HepG2 (cell line): ENCODE results near the gene PLA1A. TPM values are rescaled to one million over a fixed set of nuclear protein-coding genes. Genes with fewer than 3 reads are reported as not detected.

Experiments used
- AGO2 ChIP-seq: fragments of 200-400 bp; formaldehyde crosslinking; optimal IDR thresholded peaks from 2 replicates; pipeline ENCODE3; 2017; ENCODE audit warnings: mild to moderate bottlenecking, low read depth, low read length, moderate library complexity
- ASH2L ChIP-seq: fragments of 300-600, 200-600 bp; sonication (generic); IDR thresholded peaks from 2 replicates; pipeline ENCODE4 v1.7.0; 2017; ENCODE audit warnings: low read depth, mild to moderate bottlenecking, moderate library complexity, mixed read lengths, low read length; ENCODE audit not compliant: insufficient read length
- HNRNPLL ChIP-seq: fragments of 200-400 bp; formaldehyde crosslinking; IDR thresholded peaks from 2 replicates; pipeline ENCODE4 v1.6.1; 2017; ENCODE audit warnings: mild to moderate bottlenecking, low read depth, low read length; ENCODE audit not compliant: poor library complexity, severe bottlenecking
- MXD3 ChIP-seq: IDR thresholded peaks from 2 replicates; pipeline ENCODE4 v1.6.1; 2016; ENCODE audit warnings: mild to moderate bottlenecking, missing biosample characterization, missing genetic modification reagents
- POLR2AphosphoS5 ChIP-seq: IDR thresholded peaks from 2 replicates; pipeline ENCODE4 v1.6.1; 2012; ENCODE audit warnings: low read depth, low read length
- RNF219 ChIP-seq: sonication (generic); formaldehyde crosslinking; IDR thresholded peaks from 2 replicates; pipeline ENCODE4 v1.5.0; 2020; ENCODE audit warnings: mild to moderate bottlenecking, missing genetic modification reagents
- TRIM24 ChIP-seq: sonication (generic); formaldehyde crosslinking; IDR thresholded peaks from 2 replicates; pipeline ENCODE4 v1.8.0; 2022; ENCODE audit warnings: mild to moderate bottlenecking, missing genetic modification reagents
- WIZ ChIP-seq: sonication (generic); formaldehyde crosslinking; IDR thresholded peaks from 2 replicates; pipeline ENCODE4 v1.5.1; 2020; ENCODE audit warnings: mild to moderate bottlenecking, missing genetic modification reagents
- ZBTB40 ChIP-seq, 2 experiments: fragments of 450-650 bp in 1 of 2; sonication (generic) in 1 of 2; formaldehyde crosslinking in 1 of 2; IDR thresholded peaks; 2 replicates each; pipeline versions ENCODE4 v1.6.1 to v1.8.0; 2016 to 2022; ENCODE audit warnings: antibody characterized with exemption in 1 of 2, mild to moderate bottlenecking in 1 of 2, missing genetic modification reagents in 1 of 2
- ZNF30 ChIP-seq: sonication (generic); formaldehyde crosslinking; IDR thresholded peaks from 2 replicates; pipeline ENCODE4 v1.5.0; 2020; ENCODE audit warnings: mild to moderate bottlenecking, missing genetic modification reagents
- ZNF367 ChIP-seq: sonication (generic); formaldehyde crosslinking; IDR thresholded peaks from 2 replicates; pipeline ENCODE4 v1.4.0; 2020; ENCODE audit warnings: missing genetic modification reagents, borderline replicate concordance
- polyA plus RNA-seq, 8 experiments: library from polyadenylated mRNA; depleted of rRNA in 3 of 8; stranded (reverse) in 7 of 8; unstranded in 1 of 8; fragments of >200 nt; fragmentation: Illumina TruSeq in 4 of 8; extraction: Trizol in 4 of 8; gene quantifications; 2 replicates each; pipeline versions ENCODE4 v1.2.1 to v1.2.3, GENCODE V29; 2011 to 2016; ENCODE audit warnings: low read depth in 4 of 8, missing spikeins in 1 of 8, mixed read lengths in 1 of 8; ENCODE audit not compliant: insufficient read depth in 1 of 8
- total RNA-seq, 5 experiments: library from RNA; depleted of rRNA; stranded (reverse); fragments of >200 nt; fragmentation: Illumina TruSeq; extraction: Trizol; gene quantifications; 2 replicates each; pipeline ENCODE4 v1.2.3, GENCODE V29; 2016; ENCODE audit warnings: low read depth in 1 of 5
- TF ChIP-seq, protein P1 (sequence below): sonication (generic); formaldehyde crosslinking; IDR thresholded peaks from 2 replicates; pipeline ENCODE4 v1.4.0; 2020; ENCODE audit warnings: missing genetic modification reagents

PLA1A gene
- total and polyA plus RNA-seq, 2 of the 13 experiments (the other 11 are each of a cell fraction or from before 2014, with no cell fraction given): 0.11 to 0.18 TPM

GRCh38 chr3:119676771-119677640, 79.3 kb downstream of the PLA1A start, which contains the start of gene COX17 (continued):
- TF ChIP-seq ZBTB40 (IDR thresholded peaks at IDR 0.05): no peak
- peak; percentile 71; the same call in 1 of the 2 replicates for TF ChIP-seq ZBTB40 (CRISPR knock-in tag; IDR thresholded peaks at IDR 0.05)
- TF ChIP-seq AGO2: no peak
- TF ChIP-seq ZNF30 (CRISPR knock-in tag): no peak
- peak; percentile 14; the same call in 1 of the 2 replicates for TF ChIP-seq ZNF367
- peak; percentile 63; the same call in 1 of the 2 replicates for TF ChIP-seq POLR2AphosphoS5
- TF ChIP-seq, protein P1, sequence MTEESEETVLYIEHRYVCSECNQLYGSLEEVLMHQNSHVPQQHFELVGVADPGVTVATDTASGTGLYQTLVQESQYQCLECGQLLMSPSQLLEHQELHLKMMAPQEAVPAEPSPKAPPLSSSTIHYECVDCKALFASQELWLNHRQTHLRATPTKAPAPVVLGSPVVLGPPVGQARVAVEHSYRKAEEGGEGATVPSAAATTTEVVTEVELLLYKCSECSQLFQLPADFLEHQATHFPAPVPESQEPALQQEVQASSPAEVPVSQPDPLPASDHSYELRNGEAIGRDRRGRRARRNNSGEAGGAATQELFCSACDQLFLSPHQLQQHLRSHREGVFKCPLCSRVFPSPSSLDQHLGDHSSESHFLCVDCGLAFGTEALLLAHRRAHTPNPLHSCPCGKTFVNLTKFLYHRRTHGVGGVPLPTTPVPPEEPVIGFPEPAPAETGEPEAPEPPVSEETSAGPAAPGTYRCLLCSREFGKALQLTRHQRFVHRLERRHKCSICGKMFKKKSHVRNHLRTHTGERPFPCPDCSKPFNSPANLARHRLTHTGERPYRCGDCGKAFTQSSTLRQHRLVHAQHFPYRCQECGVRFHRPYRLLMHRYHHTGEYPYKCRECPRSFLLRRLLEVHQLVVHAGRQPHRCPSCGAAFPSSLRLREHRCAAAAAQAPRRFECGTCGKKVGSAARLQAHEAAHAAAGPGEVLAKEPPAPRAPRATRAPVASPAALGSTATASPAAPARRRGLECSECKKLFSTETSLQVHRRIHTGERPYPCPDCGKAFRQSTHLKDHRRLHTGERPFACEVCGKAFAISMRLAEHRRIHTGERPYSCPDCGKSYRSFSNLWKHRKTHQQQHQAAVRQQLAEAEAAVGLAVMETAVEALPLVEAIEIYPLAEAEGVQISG (CRISPR knock-in tag): peak; percentile 99
- TF ChIP-seq TRIM24 (CRISPR knock-in tag): no peak
- peak; percentile 47; the same call in 1 of the 2 replicates for TF ChIP-seq MXD3 (CRISPR knock-in tag)
- TF ChIP-seq HNRNPLL: peak; percentile 65
- no peak for TF ChIP-seq RNF219 (CRISPR knock-in tag)
- TF ChIP-seq ASH2L: peak; percentile 81
- TF ChIP-seq WIZ (CRISPR knock-in tag): peak; percentile 75; the same call in 1 of the 2 replicates
